HEK293T (cell line): ENCODE results near the gene RASSF5.

Experiments used
- CTCF ChIA-PET: fragments of 350-600 bp; formaldehyde crosslinking; extraction: SDS; loops from one replicate; lab custom pipeline; 2021; ENCODE audit warnings: antibody characterized with exemption, inconsistent platforms; lab: Yijun Ruan, JAX
- POLR2A ChIA-PET: fragments of 350-600 bp; formaldehyde crosslinking; extraction: SDS; loops from one replicate; lab custom pipeline; 2020; ENCODE audit warnings: antibody characterized with exemption, inconsistent platforms; lab: Yijun Ruan, JAX
- DNase-seq: peaks from one replicate; pipeline ENCODE4 v3.0.0; 2012; ENCODE audit warnings: mixed read lengths; ENCODE audit errors: extremely low spot score
- ARNT ChIP-seq: fragments of 450-650 bp; IDR thresholded peaks from 2 replicates; pipeline ENCODE4 v1.6.1; 2017; ENCODE audit warnings: mild to moderate bottlenecking
- BHLHE40 ChIP-seq: fragments of 450-650 bp; IDR thresholded peaks from 2 replicates; pipeline ENCODE4 v1.6.1; 2016; ENCODE audit warnings: mild to moderate bottlenecking, moderate library complexity, borderline replicate concordance
- CTBP1 ChIP-seq: fragments of 450-650 bp; IDR thresholded peaks from 2 replicates; pipeline ENCODE4 v1.6.1; 2016; ENCODE audit warnings: borderline replicate concordance
- ELF4 ChIP-seq: fragments of 450-650 bp; IDR thresholded peaks from 2 replicates; pipeline ENCODE4 v1.6.1; 2017; ENCODE audit warnings: antibody characterized with exemption
- FOXA1 ChIP-seq: fragments of 450-650 bp; IDR thresholded peaks from 2 replicates; pipeline ENCODE4 v1.6.1; 2016; ENCODE audit warnings: mild to moderate bottlenecking
- FOXK2 ChIP-seq: fragments of 450-650 bp; IDR thresholded peaks from 2 replicates; pipeline ENCODE4 v1.6.1; 2016; ENCODE audit warnings: mild to moderate bottlenecking
- FOXM1 ChIP-seq: fragments of 450-650 bp; IDR thresholded peaks from 2 replicates; pipeline ENCODE4 v1.6.1; 2017; ENCODE audit warnings: mild to moderate bottlenecking, borderline replicate concordance
- HDGF ChIP-seq: fragments of 450-650 bp; IDR thresholded peaks from 2 replicates; pipeline ENCODE4 v1.6.1; 2017; ENCODE audit warnings: antibody characterized with exemption, borderline replicate concordance
- L3MBTL2 ChIP-seq: fragments of 450-650 bp; conservative IDR thresholded peaks from 2 replicates; pipeline ENCODE4 v1.6.1; 2016; ENCODE audit warnings: mild to moderate bottlenecking
- LEF1 ChIP-seq: fragments of 450-650 bp; IDR thresholded peaks from 2 replicates; pipeline ENCODE4 v1.6.1; 2017; ENCODE audit warnings: mild to moderate bottlenecking, borderline replicate concordance
- NFRKB ChIP-seq: fragments of 450-650 bp; IDR thresholded peaks from 2 replicates; pipeline ENCODE4 v1.6.1; 2016; ENCODE audit warnings: mild to moderate bottlenecking, moderate library complexity
- PKNOX1 ChIP-seq: fragments of 450-650 bp; IDR thresholded peaks from 2 replicates; pipeline ENCODE4 v1.6.1; 2016
- SP1 ChIP-seq: fragments of 450-650 bp; IDR thresholded peaks from 2 replicates; pipeline ENCODE4 v1.6.1; 2017
- SUZ12 ChIP-seq: fragments of 450-650 bp; IDR thresholded peaks from 2 replicates; pipeline ENCODE4 v1.6.1; 2016; ENCODE audit warnings: mild to moderate bottlenecking
- TARDBP ChIP-seq: fragments of 450-650 bp; IDR thresholded peaks from 2 replicates; pipeline ENCODE4 v1.6.1; 2016
- ZNF384 ChIP-seq: fragments of 450-650 bp; IDR thresholded peaks from 2 replicates; pipeline ENCODE4 v1.6.1; 2016

The RASSF5 gene

GRCh38 chr1:206496131-206496793 is 11.1 kb upstream of the RASSF5 start:
- TF ChIP-seq SP1 (no peak), L3MBTL2 (no peak), TARDBP (no peak), CTBP1 (no peak), FOXA1 (no peak), FOXK2 (no peak), BHLHE40 (no peak), ZNF384 (no peak)
- ChIA-PET CTCF (interaction anchor here (0.7 to 2.1 kb wide), 3 partner anchors 17 to 263 kb away, joined by 3 to 7 read pairs (median 5); no protein-coding TSS in a partner anchor), POLR2A (no interaction called here)
- no peak for DNase-seq

DNA sequence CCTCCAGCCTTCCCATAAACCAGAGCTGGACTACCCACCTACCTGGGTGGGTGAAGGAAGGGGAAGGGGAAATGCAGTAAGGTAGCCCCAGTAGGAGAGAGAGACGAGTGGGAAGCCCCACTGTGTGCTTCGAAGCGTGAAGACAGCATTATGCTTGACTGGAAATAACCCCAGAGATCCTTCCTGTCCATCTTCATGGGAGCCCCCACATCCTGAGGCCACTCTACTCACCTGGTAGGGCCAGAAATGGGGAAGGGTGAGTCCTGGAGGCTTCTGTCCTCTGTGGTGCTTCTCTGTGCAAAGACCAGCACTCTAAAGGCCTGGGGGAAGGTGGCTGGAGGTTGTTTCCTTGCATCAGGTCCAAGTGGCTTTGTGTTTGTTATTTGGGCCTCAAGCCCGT is 10.0 kb upstream of the RASSF5 start:
- TF ChIP-seq FOXM1 (no peak), BHLHE40 (no peak), NFRKB (no peak), HDGF (no peak), LEF1 (no peak), ZNF384 (no peak), PKNOX1 (no peak)
- CTCF ChIA-PET: no interaction called here
- DNase-seq: no peak
- POLR2A ChIA-PET: no interaction called here

- ChIA-PET CTCF (no interaction called here), POLR2A (no interaction called here)
- DNase-seq: no peak
- TF ChIP-seq BHLHE40: no peak
- TF ChIP-seq SP1: no peak
- no peak for TF ChIP-seq LEF1
- TF ChIP-seq FOXM1: no peak
- TF ChIP-seq HDGF: no peak
- TF ChIP-seq FOXA1: no peak
- TF ChIP-seq L3MBTL2: no peak
- no peak for TF ChIP-seq SUZ12
- no peak for TF ChIP-seq CTBP1
- no peak for TF ChIP-seq ZNF384
- TF ChIP-seq TARDBP: no peak
- no peak for TF ChIP-seq ARNT
- no peak for TF ChIP-seq NFRKB
Measured at GRCh38 chr1:206497774-206498173, 9.6 kb upstream of the RASSF5 start.

GRCh38 chr1:206498685-206499084 is 8.6 kb upstream of the RASSF5 start:
- ChIA-PET CTCF (interaction anchor here (1.6 kb wide), 1 partner anchor 9 kb away, joined by 4 read pairs; no protein-coding TSS in a partner anchor), POLR2A (no interaction called here)
- DNase-seq: no peak
- TF ChIP-seq SUZ12 (no peak), CTBP1 (no peak), FOXM1 (no peak), ZNF384 (no peak), HDGF (no peak), FOXK2 (no peak), TARDBP (no peak), PKNOX1 (no peak), FOXA1 (no peak), LEF1 (no peak), SP1 (no peak), NFRKB (no peak), ARNT (no peak), L3MBTL2 (no peak), ELF4 (no peak), BHLHE40 (no peak)

DNA sequence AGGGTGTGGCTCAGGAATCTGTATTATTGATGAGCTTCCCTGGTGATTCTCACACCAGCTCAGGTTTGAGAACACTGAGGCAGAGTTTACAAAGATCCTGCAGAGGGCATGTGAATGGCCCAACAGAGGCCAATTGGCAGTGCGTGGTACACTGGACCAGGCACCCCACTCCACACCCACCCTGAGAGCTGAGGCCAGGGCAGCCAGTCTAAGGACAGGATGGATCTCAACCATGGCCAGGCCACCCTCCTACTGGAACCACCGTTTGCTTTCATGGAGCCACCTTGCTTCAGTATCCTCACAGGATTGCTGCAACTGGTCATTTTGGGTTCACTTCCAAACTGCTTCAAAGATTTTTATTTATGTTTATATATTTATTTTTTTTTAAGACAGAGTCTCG is 7.3 kb upstream of the RASSF5 start:
- CTCF ChIA-PET: interaction anchor here (0.5 to 1.6 kb wide), 4 partner anchors 9 to 436 kb away, joined by 3 to 4 read pairs (median 4); no protein-coding TSS in a partner anchor
- TF ChIP-seq L3MBTL2 (no peak), SUZ12 (no peak), LEF1 (no peak), ARNT (no peak), NFRKB (no peak), ELF4 (no peak), FOXK2 (no peak), HDGF (no peak), CTBP1 (no peak), PKNOX1 (no peak), SP1 (no peak), FOXA1 (no peak), ZNF384 (no peak), TARDBP (no peak), FOXM1 (no peak), BHLHE40 (no peak)
- no peak for DNase-seq
- POLR2A ChIA-PET: no interaction called here

DNA sequence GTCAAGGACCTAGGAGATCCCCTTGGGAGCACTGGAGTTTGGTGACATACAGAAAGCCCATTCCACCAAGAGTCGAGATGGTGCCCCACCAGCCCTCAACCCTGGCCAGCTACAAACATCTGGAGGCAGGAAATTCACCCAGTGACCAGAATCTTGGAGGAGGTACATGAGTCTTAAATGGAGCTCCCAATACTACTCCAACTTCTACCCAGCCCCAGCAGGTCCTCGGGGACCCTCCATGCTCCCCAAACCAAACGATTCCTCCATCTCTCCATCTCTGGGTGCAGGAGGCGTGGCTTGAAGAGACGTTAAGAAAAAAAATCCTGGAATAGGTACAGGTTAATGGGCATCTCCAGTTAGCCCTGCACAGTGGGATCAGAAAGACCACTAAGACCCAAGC is 5.5 kb upstream of the RASSF5 start:
- POLR2A ChIA-PET: no interaction called here

More for the DNA sequence above, 5.5 kb upstream of the RASSF5 start:
- no peak for DNase-seq
- TF ChIP-seq TARDBP (no peak), SUZ12 (no peak)
- CTCF ChIA-PET: interaction anchor here (0.6 to 0.9 kb wide), 4 partner anchors 12 to 1402 kb away, joined by 3 to 4 read pairs (median 3); no protein-coding TSS in a partner anchor
